Coronary artery (tissue), 2 donors: ENCODE results near the gene RGL2.

Experiments used
- DNase-seq: peaks from one replicate; pipeline ENCODE4 v3.0.0-alpha.2; 2017; ENCODE audit warnings: low spot score
- H3K27ac ChIP-seq, 2 donors: fragments of 200-600 bp; sonication (generic); one replicate each; pipeline ENCODE4 v1.5.1; 2016 to 2019
- H3K4me3 ChIP-seq: fragments of 200-600 bp; sonication (generic); 2 replicates; pipeline ENCODE4 v1.5.1; 2016; ENCODE audit warnings: mild to moderate bottlenecking, moderate library complexity
- TF ChIP-seq, protein P1 (sequence below): fragments of 200-600 bp; sonication (generic); IDR thresholded peaks from one replicate; pipeline ENCODE4 v1.5.1; 2019; ENCODE audit warnings: antibody characterized with exemption

The RGL2 gene

DNA sequence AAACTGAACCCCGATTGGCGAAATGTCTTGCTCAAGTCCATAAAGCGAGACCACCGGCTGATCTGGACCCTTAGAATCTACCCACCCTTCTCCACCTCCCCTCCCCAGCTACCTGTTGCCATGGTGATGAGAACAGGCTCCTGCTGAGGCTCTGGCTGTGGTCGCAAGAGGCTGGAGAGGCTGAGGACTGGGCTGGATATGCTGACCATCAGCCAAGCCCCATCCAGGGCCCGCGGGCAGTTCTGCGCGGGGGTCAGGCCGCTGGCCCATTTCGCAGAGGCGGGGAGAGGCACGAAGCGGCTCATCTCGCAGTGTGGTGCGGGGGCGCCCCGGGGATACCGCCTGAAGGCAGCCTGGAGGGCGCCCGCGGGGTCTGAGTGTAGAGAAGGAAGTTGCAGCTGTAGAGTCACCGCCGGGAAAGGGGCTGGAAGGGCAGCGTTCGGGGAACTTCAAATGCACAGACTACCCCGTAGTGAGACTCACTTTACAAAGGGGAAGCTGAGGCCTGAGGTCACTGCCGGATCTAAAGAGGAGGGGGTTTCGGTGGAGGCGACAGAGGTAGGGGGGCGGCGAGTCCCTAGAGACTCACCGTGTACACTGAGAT, 14.5 kb upstream of the RGL2 start:
- H3K27ac ChIP-seq = peak overlapping the region; percentile 89 to 97
- H3K4me3 ChIP-seq = peak overlapping the region; percentile 73
- peak; percentile 81 for DNase-seq
- TF ChIP-seq, protein P1, sequence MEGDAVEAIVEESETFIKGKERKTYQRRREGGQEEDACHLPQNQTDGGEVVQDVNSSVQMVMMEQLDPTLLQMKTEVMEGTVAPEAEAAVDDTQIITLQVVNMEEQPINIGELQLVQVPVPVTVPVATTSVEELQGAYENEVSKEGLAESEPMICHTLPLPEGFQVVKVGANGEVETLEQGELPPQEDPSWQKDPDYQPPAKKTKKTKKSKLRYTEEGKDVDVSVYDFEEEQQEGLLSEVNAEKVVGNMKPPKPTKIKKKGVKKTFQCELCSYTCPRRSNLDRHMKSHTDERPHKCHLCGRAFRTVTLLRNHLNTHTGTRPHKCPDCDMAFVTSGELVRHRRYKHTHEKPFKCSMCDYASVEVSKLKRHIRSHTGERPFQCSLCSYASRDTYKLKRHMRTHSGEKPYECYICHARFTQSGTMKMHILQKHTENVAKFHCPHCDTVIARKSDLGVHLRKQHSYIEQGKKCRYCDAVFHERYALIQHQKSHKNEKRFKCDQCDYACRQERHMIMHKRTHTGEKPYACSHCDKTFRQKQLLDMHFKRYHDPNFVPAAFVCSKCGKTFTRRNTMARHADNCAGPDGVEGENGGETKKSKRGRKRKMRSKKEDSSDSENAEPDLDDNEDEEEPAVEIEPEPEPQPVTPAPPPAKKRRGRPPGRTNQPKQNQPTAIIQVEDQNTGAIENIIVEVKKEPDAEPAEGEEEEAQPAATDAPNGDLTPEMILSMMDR = no peak

DNA sequence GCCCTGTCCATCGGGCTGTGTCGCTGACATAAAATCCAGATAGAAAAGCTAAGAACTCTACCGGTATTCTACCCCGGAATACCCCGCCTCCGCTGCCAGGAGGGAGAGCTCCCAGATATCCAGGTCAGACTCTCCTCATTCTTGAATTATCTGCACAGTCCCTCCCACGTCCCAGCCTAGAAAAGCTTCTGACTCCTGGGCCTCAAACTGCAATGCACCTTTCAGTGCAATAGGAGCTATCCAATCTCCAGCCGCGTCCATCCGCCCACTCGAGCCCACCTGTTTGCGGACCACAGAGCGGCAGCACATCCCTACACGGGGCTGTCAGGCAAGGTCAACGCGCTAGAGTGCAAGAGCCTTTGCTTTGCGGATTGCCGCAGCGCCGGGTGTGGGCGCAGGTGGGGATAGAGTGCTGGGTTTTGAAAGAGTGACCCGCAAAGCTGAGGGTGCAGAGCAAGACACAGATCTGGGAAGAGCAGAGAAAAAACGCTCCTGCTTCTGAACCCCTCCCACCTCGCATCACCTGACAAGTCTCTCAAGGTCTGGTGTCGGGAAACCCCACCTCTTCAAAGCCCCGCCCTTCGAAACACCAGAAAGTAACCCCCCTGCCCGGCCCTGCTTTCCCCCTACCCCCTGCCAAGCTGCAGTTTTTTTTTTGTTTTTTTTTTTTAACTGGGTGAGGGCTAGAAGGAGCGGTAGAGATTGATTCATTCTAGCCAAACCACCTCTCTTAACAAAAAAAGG, 13.8 kb upstream of the RGL2 start:
- H3K27ac ChIP-seq = peak overlapping the region; percentile 89 to 97
- TF ChIP-seq, protein P1 = no peak
- no peak for DNase-seq
- H3K4me3 ChIP-seq = peak overlapping the region; percentile 73

GRCh38 chr6:33306356-33306755, 7.6 kb upstream of the RGL2 start:
- no peak for DNase-seq
- TF ChIP-seq, protein P1 = no peak
- no peak overlapping the region for H3K27ac ChIP-seq
- no peak overlapping the region for H3K4me3 ChIP-seq

- DNase-seq = no peak
- TF ChIP-seq, protein P1 = no peak
- H3K4me3 ChIP-seq = no peak overlapping the region
- no peak overlapping the region for H3K27ac ChIP-seq
Measured at GRCh38 chr6:33305052-33305451, 6.3 kb upstream of the RGL2 start.

DNA sequence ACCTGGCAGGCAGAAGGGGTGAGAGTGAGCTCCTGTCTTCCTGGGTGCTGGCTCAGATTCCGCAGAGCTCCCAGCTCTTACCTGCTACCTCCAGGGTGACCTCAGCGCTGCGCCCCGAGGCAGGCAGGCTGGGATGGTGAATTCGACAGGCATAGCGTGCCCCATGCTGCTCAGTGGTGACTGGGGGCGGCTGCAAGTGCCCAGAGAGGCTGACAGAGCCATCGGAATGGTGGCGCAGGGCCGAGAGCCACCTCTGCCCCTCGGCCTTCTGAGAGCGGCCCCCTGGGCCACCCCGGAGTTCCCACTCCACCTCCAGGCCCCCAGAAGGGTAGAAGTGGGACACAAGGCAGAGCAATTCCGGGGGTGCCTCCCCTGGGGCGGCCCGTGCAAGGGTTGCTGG, 5.5 kb upstream of the RGL2 start:
- no peak for DNase-seq
- no peak overlapping the region for H3K4me3 ChIP-seq
- H3K27ac ChIP-seq = no peak overlapping the region
- TF ChIP-seq, protein P1 = no peak

- H3K4me3 ChIP-seq = no peak overlapping the region
- DNase-seq = no peak
- H3K27ac ChIP-seq = no peak overlapping the region
- TF ChIP-seq, protein P1 = no peak
Measured at GRCh38 chr6:33301877-33302276, 3.1 kb upstream of the RGL2 start.
